OCI-LY3 (cell line): ENCODE results near the gene TSTD2.
"Not testable (repeated sequence)": the region's sequence is repeated elsewhere in the genome, so short reads cannot be mapped to it uniquely, and the experiment has no call there.

ENCODE experiments used
- EZH2phosphoT487 ChIP-seq: fragments of 200-600 bp; shearing (Covaris generic); IDR thresholded peaks from 2 replicates; pipeline ENCODE4 v1.6.1; 2018; ENCODE audit warnings: antibody characterized with exemption, mixed run types, low read depth
- TF ChIP-seq, protein P1 (sequence below): fragments of 200-600, 300-600 bp; sonication (generic); IDR thresholded peaks from 2 replicates; pipeline ENCODE4 v1.5.1; 2014; ENCODE audit warnings: antibody characterized with exemption, low read length, low read depth

- TF ChIP-seq, protein P1, sequence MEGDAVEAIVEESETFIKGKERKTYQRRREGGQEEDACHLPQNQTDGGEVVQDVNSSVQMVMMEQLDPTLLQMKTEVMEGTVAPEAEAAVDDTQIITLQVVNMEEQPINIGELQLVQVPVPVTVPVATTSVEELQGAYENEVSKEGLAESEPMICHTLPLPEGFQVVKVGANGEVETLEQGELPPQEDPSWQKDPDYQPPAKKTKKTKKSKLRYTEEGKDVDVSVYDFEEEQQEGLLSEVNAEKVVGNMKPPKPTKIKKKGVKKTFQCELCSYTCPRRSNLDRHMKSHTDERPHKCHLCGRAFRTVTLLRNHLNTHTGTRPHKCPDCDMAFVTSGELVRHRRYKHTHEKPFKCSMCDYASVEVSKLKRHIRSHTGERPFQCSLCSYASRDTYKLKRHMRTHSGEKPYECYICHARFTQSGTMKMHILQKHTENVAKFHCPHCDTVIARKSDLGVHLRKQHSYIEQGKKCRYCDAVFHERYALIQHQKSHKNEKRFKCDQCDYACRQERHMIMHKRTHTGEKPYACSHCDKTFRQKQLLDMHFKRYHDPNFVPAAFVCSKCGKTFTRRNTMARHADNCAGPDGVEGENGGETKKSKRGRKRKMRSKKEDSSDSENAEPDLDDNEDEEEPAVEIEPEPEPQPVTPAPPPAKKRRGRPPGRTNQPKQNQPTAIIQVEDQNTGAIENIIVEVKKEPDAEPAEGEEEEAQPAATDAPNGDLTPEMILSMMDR, result not testable (repeated sequence)
- TF ChIP-seq EZH2phosphoT487, result not testable (repeated sequence)
These were observed 51.6 kb downstream of the TSTD2 start for GRCh38 chr9:97581590-97581989.
